ENCODE results near the gene HILPDA. TPM values are rescaled to one million over a fixed set of nuclear protein-coding genes. Genes with fewer than 3 reads are reported as not detected.
A peak's percentile ranks its signal among the peaks of the same experiment; 100 is the strongest.

The HILPDA gene
- total RNA-seq, 1 donor from 2014 or later, result 24.9 TPM

DNA sequence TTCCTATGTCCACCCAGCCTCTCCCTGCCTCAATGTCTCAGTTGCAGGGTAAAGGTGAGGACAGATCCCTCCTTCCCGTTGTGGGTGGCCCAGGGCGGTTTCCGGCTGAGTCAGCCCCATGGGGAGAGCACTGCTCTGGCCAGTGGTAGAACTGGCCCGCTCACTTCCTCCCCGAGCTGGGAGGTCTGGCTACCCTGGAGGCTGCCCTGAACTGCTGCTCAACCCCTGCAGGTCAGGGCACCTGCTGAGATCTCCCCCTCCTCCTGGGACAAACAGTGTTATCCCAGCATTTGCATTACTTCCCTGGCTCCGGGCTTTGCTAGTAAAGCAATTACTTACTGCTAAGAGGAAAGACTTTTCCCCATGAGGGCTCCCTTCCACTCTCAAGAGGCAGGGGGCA lies 24.5 kb upstream of the HILPDA start:
- peaks cover 2% of the 10 kb centered on the region for H3K9me3 Mint-ChIP-seq (ENCODE audit: unreplicated experiment)
- peaks cover 6% of the 10 kb centered on the region for H3K27me3 Mint-ChIP-seq (ENCODE audit: unreplicated experiment)
- DNase-seq, result no peak
- H3K4me3 Mint-ChIP-seq (ENCODE audit: unreplicated experiment), result no peak overlapping the region
- H3K27ac Mint-ChIP-seq (ENCODE audit: unreplicated experiment), result peak overlapping the region; percentile 48
- H3K4me1 Mint-ChIP-seq (ENCODE audit: low read depth, unreplicated experiment), result peaks cover 8% of the 10 kb centered on the region
- TF ChIP-seq, protein P1, sequence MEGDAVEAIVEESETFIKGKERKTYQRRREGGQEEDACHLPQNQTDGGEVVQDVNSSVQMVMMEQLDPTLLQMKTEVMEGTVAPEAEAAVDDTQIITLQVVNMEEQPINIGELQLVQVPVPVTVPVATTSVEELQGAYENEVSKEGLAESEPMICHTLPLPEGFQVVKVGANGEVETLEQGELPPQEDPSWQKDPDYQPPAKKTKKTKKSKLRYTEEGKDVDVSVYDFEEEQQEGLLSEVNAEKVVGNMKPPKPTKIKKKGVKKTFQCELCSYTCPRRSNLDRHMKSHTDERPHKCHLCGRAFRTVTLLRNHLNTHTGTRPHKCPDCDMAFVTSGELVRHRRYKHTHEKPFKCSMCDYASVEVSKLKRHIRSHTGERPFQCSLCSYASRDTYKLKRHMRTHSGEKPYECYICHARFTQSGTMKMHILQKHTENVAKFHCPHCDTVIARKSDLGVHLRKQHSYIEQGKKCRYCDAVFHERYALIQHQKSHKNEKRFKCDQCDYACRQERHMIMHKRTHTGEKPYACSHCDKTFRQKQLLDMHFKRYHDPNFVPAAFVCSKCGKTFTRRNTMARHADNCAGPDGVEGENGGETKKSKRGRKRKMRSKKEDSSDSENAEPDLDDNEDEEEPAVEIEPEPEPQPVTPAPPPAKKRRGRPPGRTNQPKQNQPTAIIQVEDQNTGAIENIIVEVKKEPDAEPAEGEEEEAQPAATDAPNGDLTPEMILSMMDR (IDR thresholded peaks at IDR 0.05; ENCODE audit: partially characterized antibody, unreplicated experiment), result no peak
- H3K36me3 Mint-ChIP-seq (ENCODE audit: unreplicated experiment), result no peaks in the 10 kb centered on the region

DNA sequence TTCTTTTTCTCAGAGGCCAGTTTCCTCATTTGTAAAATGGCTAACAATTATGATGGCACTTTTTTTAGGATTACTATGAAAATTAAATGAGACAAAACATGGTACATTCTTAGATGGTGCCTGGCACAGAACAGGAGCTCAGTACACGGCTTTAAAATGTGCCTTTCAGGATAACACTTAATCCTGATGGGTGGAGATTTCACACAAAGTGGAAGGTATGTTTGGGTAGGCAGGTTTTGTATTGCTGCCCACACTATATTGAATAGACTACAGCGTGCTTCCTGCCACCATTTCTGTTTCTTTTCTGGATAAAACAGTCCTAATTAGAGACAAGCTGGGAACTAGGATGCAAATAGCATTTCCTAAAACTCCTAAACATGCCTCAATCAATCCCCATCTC lies 23.9 kb upstream of the HILPDA start:
- H3K27me3 Mint-ChIP-seq (ENCODE audit: unreplicated experiment), result peaks cover 6% of the 10 kb centered on the region
- H3K36me3 Mint-ChIP-seq (ENCODE audit: unreplicated experiment), result no peaks in the 10 kb centered on the region
- H3K27ac Mint-ChIP-seq (ENCODE audit: unreplicated experiment), result peak overlapping the region; percentile 48
- DNase-seq, result no peak
- H3K9me3 Mint-ChIP-seq (ENCODE audit: unreplicated experiment), result peaks cover 2% of the 10 kb centered on the region
- no peak overlapping the region for H3K4me3 Mint-ChIP-seq (ENCODE audit: unreplicated experiment)
- H3K4me1 Mint-ChIP-seq (ENCODE audit: low read depth, unreplicated experiment), result peaks cover 8% of the 10 kb centered on the region
- TF ChIP-seq, protein P1 (IDR thresholded peaks at IDR 0.05; ENCODE audit: partially characterized antibody, unreplicated experiment), result no peak

DNA sequence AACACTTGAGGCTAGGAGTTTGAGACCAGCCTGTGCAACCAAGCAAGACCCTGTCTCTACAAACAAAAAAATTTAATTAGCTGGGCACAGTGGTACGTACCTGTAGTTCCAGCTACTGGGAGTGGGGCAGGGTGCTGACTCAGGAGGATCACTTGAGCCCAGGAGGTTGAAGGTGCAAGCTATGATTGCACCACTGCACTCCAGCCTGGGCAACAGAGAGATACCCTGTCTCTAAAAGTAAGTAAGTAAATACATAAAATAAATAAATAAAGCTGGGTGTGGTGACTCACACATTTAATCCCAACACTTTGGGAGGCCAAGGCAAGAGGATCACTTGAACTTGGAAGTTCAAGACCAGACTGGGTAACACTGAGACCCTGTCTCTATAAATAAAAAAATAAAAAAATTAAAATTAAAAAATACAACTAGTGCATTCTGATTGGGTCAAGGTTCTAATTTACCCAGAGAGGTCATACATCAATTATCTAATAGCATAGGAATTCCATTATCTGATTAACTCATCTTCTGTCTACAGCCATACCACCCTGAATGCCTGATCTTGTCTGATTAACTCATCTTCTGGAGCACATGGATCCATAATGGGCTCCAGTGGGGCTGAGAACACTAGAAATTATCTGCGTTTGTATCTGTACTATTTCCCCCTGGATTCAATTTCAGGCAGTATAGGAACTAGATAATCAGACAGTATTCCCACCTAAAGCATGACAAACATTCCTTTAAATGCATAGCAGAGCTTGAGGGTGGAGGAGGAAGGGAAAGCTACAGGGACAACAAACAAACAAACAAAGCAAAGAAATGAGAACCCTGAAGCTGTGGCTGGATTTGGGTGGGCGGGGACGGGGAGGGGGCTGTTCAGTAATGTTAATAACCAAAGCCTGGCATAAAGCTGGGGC lies 21.0 kb upstream of the HILPDA start:
- H3K4me3 Mint-ChIP-seq (ENCODE audit: unreplicated experiment), result no peak overlapping the region
- TF ChIP-seq, protein P1 (IDR thresholded peaks at IDR 0.05; ENCODE audit: partially characterized antibody, unreplicated experiment), result no peak
- H3K9me3 Mint-ChIP-seq (ENCODE audit: unreplicated experiment), result peaks cover under 1% of the 10 kb centered on the region

DNA sequence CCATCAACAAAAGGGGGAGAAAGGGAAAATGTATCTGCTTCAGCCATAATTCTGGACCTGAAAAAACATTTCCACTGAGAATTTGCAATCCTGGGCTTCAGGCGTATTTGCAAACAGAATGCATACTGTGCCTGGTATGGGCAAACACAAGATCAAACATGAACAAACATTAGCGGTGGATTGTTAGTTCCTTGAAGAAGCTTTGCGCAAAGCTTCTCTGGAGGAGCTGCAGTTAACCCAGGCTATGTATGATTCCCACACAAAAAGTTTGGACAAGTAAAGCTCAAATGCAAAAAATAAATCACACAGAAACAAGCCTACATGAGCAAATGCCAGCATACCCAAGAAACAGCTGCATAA lies 20.4 kb upstream of the HILPDA start:
- H3K4me3 Mint-ChIP-seq (ENCODE audit: unreplicated experiment), result no peak overlapping the region
- TF ChIP-seq, protein P1 (IDR thresholded peaks at IDR 0.05; ENCODE audit: partially characterized antibody, unreplicated experiment), result no peak
- no peak overlapping the region for H3K27ac Mint-ChIP-seq (ENCODE audit: unreplicated experiment)
- peaks cover 2% of the 10 kb centered on the region for H3K27me3 Mint-ChIP-seq (ENCODE audit: unreplicated experiment)
- no peaks in the 10 kb centered on the region for H3K9me3 Mint-ChIP-seq (ENCODE audit: unreplicated experiment)
- DNase-seq, result no peak
- H3K4me1 Mint-ChIP-seq (ENCODE audit: low read depth, unreplicated experiment), result peaks cover 2% of the 10 kb centered on the region
- H3K36me3 Mint-ChIP-seq (ENCODE audit: unreplicated experiment), result no peaks in the 10 kb centered on the region

More for the DNA sequence above, 21.0 kb upstream of the HILPDA start:
- peaks cover 2% of the 10 kb centered on the region for H3K4me1 Mint-ChIP-seq (ENCODE audit: low read depth, unreplicated experiment)
- H3K36me3 Mint-ChIP-seq (ENCODE audit: unreplicated experiment), result no peaks in the 10 kb centered on the region
- no peak for DNase-seq
- peaks cover 2% of the 10 kb centered on the region for H3K27me3 Mint-ChIP-seq (ENCODE audit: unreplicated experiment)
- no peak overlapping the region for H3K27ac Mint-ChIP-seq (ENCODE audit: unreplicated experiment)
